ENCODE data around the gene KLHDC9. TPM values are rescaled to one million over a fixed set of nuclear protein-coding genes. Genes with fewer than 3 reads are reported as not detected.

The KLHDC9 gene
- polyA plus RNA-seq, 1 donor, result 5.6 TPM

Other genes starting within 250 kb of the KLHDC9 start
- 2.1 TPM for gene CD244, start 235.5 kb upstream of the KLHDC9 start, polyA plus RNA-seq
- 452 TPM for gene ITLN1, start 213.2 kb upstream of the KLHDC9 start, polyA plus RNA-seq
- 1.9 TPM for gene ITLN2, start 143.6 kb upstream of the KLHDC9 start, polyA plus RNA-seq
- gene F11R, start 77.2 kb upstream of the KLHDC9 start, polyA plus RNA-seq, result 132 TPM
- 60.9 TPM for gene TSTD1, start 59.4 kb upstream of the KLHDC9 start, polyA plus RNA-seq
- 56.9 TPM for gene USF1, start 52.4 kb upstream of the KLHDC9 start, polyA plus RNA-seq
- gene ARHGAP30, start 28.5 kb upstream of the KLHDC9 start, polyA plus RNA-seq, result 5.7 TPM
- gene NECTIN4, start 8.8 kb upstream of the KLHDC9 start, polyA plus RNA-seq, result 0.42 TPM
- 72.5 TPM for gene PFDN2, start 19.7 kb downstream of the KLHDC9 start, polyA plus RNA-seq
- gene NIT1, start 19.7 kb downstream of the KLHDC9 start, polyA plus RNA-seq, result 80.6 TPM
- gene DEDD, start 34.3 kb downstream of the KLHDC9 start, polyA plus RNA-seq, result 33.0 TPM
- 135 TPM for gene UFC1, start 55.6 kb downstream of the KLHDC9 start, polyA plus RNA-seq
- gene USP21, start 61.1 kb downstream of the KLHDC9 start, polyA plus RNA-seq, result 29.4 TPM
- 26.2 TPM for gene PPOX, start 68.1 kb downstream of the KLHDC9 start, polyA plus RNA-seq
- 38.4 TPM for gene B4GALT3, start 79.1 kb downstream of the KLHDC9 start, polyA plus RNA-seq
- 1.2 TPM for gene ADAMTS4, start 100.7 kb downstream of the KLHDC9 start, polyA plus RNA-seq
- 125 TPM for gene NDUFS2, start 104.0 kb downstream of the KLHDC9 start, polyA plus RNA-seq
- 35.9 TPM for gene FCER1G, start 116.9 kb downstream of the KLHDC9 start, polyA plus RNA-seq
- 29.3 TPM for gene APOA2, start 125.3 kb downstream of the KLHDC9 start, polyA plus RNA-seq
- gene TOMM40L, start 127.7 kb downstream of the KLHDC9 start, polyA plus RNA-seq, result 16.2 TPM
- 13.1 TPM for gene NR1I3, start 139.8 kb downstream of the KLHDC9 start, polyA plus RNA-seq
- 9.4 TPM for gene PCP4L1, start 160.4 kb downstream of the KLHDC9 start, polyA plus RNA-seq
- 10.1 TPM for gene MPZ, start 211.6 kb downstream of the KLHDC9 start, polyA plus RNA-seq
- gene SDHC, start 216.0 kb downstream of the KLHDC9 start, polyA plus RNA-seq, result 194 TPM